H1 (cell line): ENCODE data around the gene FMO5. TPM values are rescaled to one million over a fixed set of nuclear protein-coding genes. Genes with fewer than 3 reads are reported as not detected.

Source experiments
- CTCF ChIA-PET: fragments of 300-600 bp; sonication (Branson Sonifier 250); formaldehyde crosslinking; loops from one replicate; lab custom pipeline; 2021; ENCODE audit not compliant: partially characterized antibody; lab: Charles Lee
- POLR2A ChIA-PET: fragments of 300-600 bp; sonication (Branson Sonifier 250); formaldehyde crosslinking; loops from one replicate; lab custom pipeline; 2021; ENCODE audit warnings: inconsistent platforms; ENCODE audit not compliant: partially characterized antibody; lab: Charles Lee
- DNase-seq, 2 experiments: peaks; one replicate each; pipeline versions ENCODE4 v3.0.0 to v3.0.0-alpha.2; 2010 to 2022; ENCODE audit warnings: low spot score in 2 of 2, low read depth in 1 of 2, mixed read lengths in 1 of 2
- FAIRE-seq: peaks from 2 replicates; lab custom pipeline; 2011; peaks lifted over from hg19 to GRCh38; lab: Jason Lieb, UNC
- H2AFZ ChIP-seq: 2 replicates; pipeline ENCODE4 v1.8.1; 2012; ENCODE audit warnings: low read length, inconsistent platforms
- H2AK5ac ChIP-seq: 2 replicates; pipeline ENCODE4 v1.6.1; 2013; ENCODE audit warnings: low read depth, low read length
- H2BK120ac ChIP-seq: replicated peaks from 2 replicates; pipeline ENCODE3; 2013; ENCODE audit warnings: low read depth, low read length, inconsistent platforms
- H2BK12ac ChIP-seq: 2 replicates; pipeline ENCODE4 v1.6.1; 2013; ENCODE audit warnings: low read depth, low read length
- H2BK15ac ChIP-seq: 2 replicates; pipeline ENCODE4 v1.6.1; 2013; ENCODE audit warnings: low read length
- H2BK20ac ChIP-seq: 2 replicates; pipeline ENCODE4 v1.6.1; 2013; ENCODE audit warnings: low read length
- H2BK5ac ChIP-seq: 2 replicates; pipeline ENCODE4 v1.6.1; 2013; ENCODE audit warnings: low read depth, low read length
- H3K14ac ChIP-seq: 2 replicates; pipeline ENCODE4 v1.6.1; 2013; ENCODE audit warnings: inconsistent platforms; ENCODE audit not compliant: insufficient read length
- H3K18ac ChIP-seq: 2 replicates; pipeline ENCODE4 v1.6.1; 2013; ENCODE audit warnings: low read length; ENCODE audit errors: extremely low read depth
- H3K23ac ChIP-seq: 2 replicates; pipeline ENCODE4 v1.6.1; 2013; ENCODE audit warnings: inconsistent platforms; ENCODE audit not compliant: insufficient read length
- H3K23me2 ChIP-seq: 2 replicates; pipeline ENCODE4 v1.6.1; 2013; ENCODE audit warnings: low read depth, low read length
- H3K27ac ChIP-seq: 2 replicates; pipeline ENCODE4 v1.6.1; 2011; ENCODE audit warnings: low read depth, low read length, inconsistent platforms
- H3K27me3 ChIP-seq, 4 experiments: replicated peaks in 1 of 4; 1 replicate in 1 of 4; 2 replicates in 3 of 4; pipeline versions ENCODE4 v1.6.1 to v1.8.1; 2011 to 2013; ENCODE audit warnings: low read length in 3 of 4, mild to moderate bottlenecking in 3 of 4, inconsistent platforms in 2 of 4, mixed read lengths in 2 of 4, moderate library complexity in 1 of 4; ENCODE audit not compliant: control insufficient read depth in 3 of 4, insufficient read depth in 3 of 4; ENCODE audit errors: extremely low read depth in 1 of 4
- H3K36me3 ChIP-seq, 4 experiments: 2 replicates each; pipeline versions ENCODE4 v1.6.1 to v1.8.1; 2011 to 2013; ENCODE audit warnings: mild to moderate bottlenecking in 4 of 4, low read length in 3 of 4, moderate library complexity in 2 of 4, control low read depth in 1 of 4, inconsistent platforms in 1 of 4; ENCODE audit not compliant: insufficient read depth in 4 of 4, control insufficient read depth in 2 of 4
- H3K4ac ChIP-seq: replicated peaks from 2 replicates; pipeline ENCODE3; 2013; ENCODE audit warnings: low read length, low read depth, mixed read lengths, inconsistent platforms; ENCODE audit not compliant: insufficient read length
- H3K4me1 ChIP-seq, 4 experiments: replicated peaks in 1 of 4; 1 replicate in 1 of 4; 2 replicates in 3 of 4; pipeline versions ENCODE4 v1.6.1 to v1.8.1; 2011 to 2013; ENCODE audit warnings: low read length in 3 of 4, inconsistent platforms in 2 of 4, mixed read lengths in 1 of 4; ENCODE audit not compliant: insufficient read depth in 4 of 4, control insufficient read depth in 3 of 4
- H3K4me2 ChIP-seq, 2 experiments: 2 replicates each; pipeline versions ENCODE4 v1.6.1 to v1.8.1; 2011 to 2013; ENCODE audit warnings: low read depth in 2 of 2, low read length in 2 of 2, control low read depth in 1 of 2, inconsistent platforms in 1 of 2, mild to moderate bottlenecking in 1 of 2; ENCODE audit not compliant: insufficient read depth in 1 of 2
- H3K4me3 ChIP-seq, 4 experiments: fragments of 200-600, 300-600 bp in 1 of 4; sonication (generic), shearing (Covaris generic), sonication (Bioruptor Twin) in 1 of 4; 2 replicates each; pipeline versions ENCODE4 v1.5.1 to v1.8.1; 2011 to 2016; ENCODE audit warnings: low read length in 4 of 4, low read depth in 3 of 4, control low read depth in 2 of 4, inconsistent platforms in 2 of 4, mild to moderate bottlenecking in 2 of 4, mixed read lengths in 1 of 4, moderate library complexity in 1 of 4; ENCODE audit not compliant: insufficient read depth in 2 of 4; ENCODE audit errors: extremely low read depth in 1 of 4
- H3K56ac ChIP-seq: replicated peaks from 2 replicates; pipeline ENCODE3; 2013; ENCODE audit warnings: low read depth, mild to moderate bottlenecking, mixed read lengths, low read length, inconsistent platforms; ENCODE audit not compliant: insufficient read length
- H3K79me1 ChIP-seq: 2 replicates; pipeline ENCODE4 v1.6.1; 2013; ENCODE audit warnings: low read depth, low read length, control low read depth
- H3K79me2 ChIP-seq, 2 experiments: 2 replicates each; pipeline versions ENCODE4 v1.6.1 to v1.8.1; 2012 to 2013; ENCODE audit warnings: low read length in 2 of 2, mild to moderate bottlenecking in 2 of 2, inconsistent platforms in 1 of 2; ENCODE audit not compliant: insufficient read depth in 2 of 2, control insufficient read depth in 1 of 2
- H3K9ac ChIP-seq, 4 experiments: replicated peaks in 1 of 4; 1 replicate in 1 of 4; 2 replicates in 3 of 4; pipeline versions ENCODE4 v1.6.1 to v1.8.1; 2011 to 2013; ENCODE audit warnings: low read depth in 3 of 4, low read length in 3 of 4, control low read depth in 2 of 4, mild to moderate bottlenecking in 2 of 4, moderate library complexity in 2 of 4, inconsistent platforms in 1 of 4; ENCODE audit errors: extremely low read depth in 1 of 4
- H3K9me3 ChIP-seq, 2 experiments: 2 replicates each; pipeline versions ENCODE4 v1.6.1 to v1.8.1; 2012 to 2013; ENCODE audit warnings: mild to moderate bottlenecking in 2 of 2, moderate library complexity in 2 of 2, control low read depth in 1 of 2, inconsistent platforms in 1 of 2, low read depth in 1 of 2, low read length in 1 of 2, mixed read lengths in 1 of 2; ENCODE audit not compliant: insufficient read depth in 2 of 2
- H4K20me1 ChIP-seq, 2 experiments: replicated peaks in 1 of 2; 2 replicates each; pipeline versions ENCODE3 to v1.8.1; 2011 to 2013; ENCODE audit warnings: inconsistent platforms in 2 of 2, low read length in 2 of 2, mild to moderate bottlenecking in 1 of 2; ENCODE audit not compliant: insufficient read depth in 2 of 2, control insufficient read depth in 1 of 2
- H4K5ac ChIP-seq: 2 replicates; pipeline ENCODE4 v1.6.1; 2013; ENCODE audit warnings: low read length, low read depth, mixed read lengths, inconsistent platforms; ENCODE audit not compliant: insufficient read length
- H4K8ac ChIP-seq: 2 replicates; pipeline ENCODE4 v1.8.0; 2013; ENCODE audit warnings: mild to moderate bottlenecking, moderate library complexity, low read length, inconsistent platforms; ENCODE audit not compliant: insufficient read depth; ENCODE audit errors: extremely low read depth
- H4K91ac ChIP-seq: replicated peaks from 2 replicates; pipeline ENCODE3; 2013; ENCODE audit warnings: low read length, mixed read lengths, inconsistent platforms; ENCODE audit not compliant: insufficient read length
- JUN ChIP-seq: IDR thresholded peaks from 2 replicates; pipeline ENCODE4 v1.6.1; 2011; ENCODE audit warnings: low read depth, mild to moderate bottlenecking, improper control_type of control experiment, low read length
- SRF ChIP-seq: IDR thresholded peaks from 2 replicates; pipeline ENCODE4 v1.6.1; 2011; ENCODE audit warnings: mild to moderate bottlenecking, low read depth, low read length, moderate library complexity
- WGBS, 2 experiments: shearing (Covaris generic) in 1 of 2; methylation state at CpG; one replicate each; pipeline versions ENCODE4 v1.1.6 to v1.1.7; 2013 to 2015; ENCODE audit warnings: low lambda C conversion rate in 2 of 2, mixed read lengths in 2 of 2, inconsistent platforms in 1 of 2, low coverage in 1 of 2, missing lambda C conversion rate in 1 of 2; ENCODE audit not compliant: insufficient replicate concordance in 2 of 2, insufficient coverage in 1 of 2, insufficient read length in 1 of 2; ENCODE audit errors: extremely low coverage in 1 of 2, missing lambda C conversion rate in 1 of 2; 5-methylcytosine and 5-hydroxymethylcytosine counted together
- polyA plus RNA-seq, 7 experiments: library from polyadenylated mRNA; depleted of rRNA in 3 of 7; stranded (reverse) in 5 of 7; unstranded in 2 of 7; fragments of >200 nt in 5 of 7; fragments of 200-250 nt in 2 of 7; gene quantifications; 1 replicate in 5 of 7; 2 replicates in 1 of 7; 4 replicates in 1 of 7; pipeline versions ENCODE4 v1.2.1 to v1.2.3, GENCODE V29; 2011 to 2013; ENCODE audit warnings: missing spikeins in 2 of 7, mixed read lengths in 2 of 7
- total RNA-seq: library from RNA; stranded (reverse); fragmentation: NEBNext Ultra II Directional; extraction: Animal tissue kit (Norgen Biotek cat#: 25700); gene quantifications from 2 replicates; pipeline ENCODE4 v1.2.1, GENCODE V29; 2021

Gene FMO5
- total and polyA plus RNA-seq, 2 of the 8 experiments (the other 6 are each of a cell fraction or from before 2014, with no cell fraction given): 0.27 to 0.34 TPM

GRCh38 chr1:147247656-147248238, 22.6 kb upstream of the FMO5 start:
- peak overlapping the region; percentile 6; the same call in 1 of the 2 replicates for H2AK5ac ChIP-seq
- no peak overlapping the region for H3K14ac ChIP-seq
- DNase-seq (no peak), FAIRE-seq (no peak)
- peaks cover 9% of the 10 kb centered on the region; the same call in 1 of the 2 replicates for H3K79me1 ChIP-seq
- peak overlapping the region; percentile 16 to 33; a peak in 1 of 4 replicates for H3K4me2 ChIP-seq
- no peak overlapping the region for H2AFZ ChIP-seq
- no peak overlapping the region for H3K27ac ChIP-seq
- H2BK12ac ChIP-seq: no peak overlapping the region
- H3K9ac ChIP-seq: no peak overlapping the region
- H3K9me3 ChIP-seq: no peaks in the 10 kb centered on the region
- H3K23ac ChIP-seq: no peak overlapping the region
- H2BK20ac ChIP-seq: no peak overlapping the region
- no peak overlapping the region for H3K18ac ChIP-seq
- no peak overlapping the region for H2BK5ac ChIP-seq
- H3K56ac ChIP-seq: no peak overlapping the region
- H3K79me2 ChIP-seq: peaks cover 25 to 96% of the 10 kb centered on the region in 2 experiments
- TF ChIP-seq JUN (no peak), SRF (peak; percentile 70; the same call in 1 of the 2 replicates)
- no peak overlapping the region for H2BK120ac ChIP-seq
- no peak overlapping the region for H4K8ac ChIP-seq
- peaks cover 0 to 8% of the 10 kb centered on the region in 2 experiments for H4K20me1 ChIP-seq
- H3K36me3 ChIP-seq: no peaks in the 10 kb centered on the region
- WGBS, 2 experiments: 96% methylated on average over 4 of the region's 4 CpGs; no CpG with 5 or more reads in 1 of the 2 experiments
- CTCF ChIA-PET: interaction anchor here (1.4 to 1.8 kb wide), 2 partner anchors 10 to 21 kb away, joined by 4 read pairs; no protein-coding TSS in a partner anchor
- H3K4ac ChIP-seq: no peak overlapping the region
- H3K27me3 ChIP-seq: no peaks in the 10 kb centered on the region
- H3K4me3 ChIP-seq: peak overlapping the region in 1 of 4 experiments; percentile 8; a peak in 1 of 8 replicates
- H2BK15ac ChIP-seq: no peak overlapping the region
- H3K4me1 ChIP-seq: peaks cover 0 to 9% (median 0%) of the 10 kb centered on the region in 4 experiments; a peak in 3 of 7 replicates
- no peak overlapping the region for H4K5ac ChIP-seq
- peaks cover 4% of the 10 kb centered on the region; the same call in 1 of the 2 replicates for H3K23me2 ChIP-seq
- POLR2A ChIA-PET: interaction anchor here (3.6 kb wide), 1 partner anchor 163 kb away, joined by 15 read pairs; no protein-coding TSS in a partner anchor
- H4K91ac ChIP-seq: no peak overlapping the region
